ENCODE results near the gene EN1.

EN1 gene

DNA sequence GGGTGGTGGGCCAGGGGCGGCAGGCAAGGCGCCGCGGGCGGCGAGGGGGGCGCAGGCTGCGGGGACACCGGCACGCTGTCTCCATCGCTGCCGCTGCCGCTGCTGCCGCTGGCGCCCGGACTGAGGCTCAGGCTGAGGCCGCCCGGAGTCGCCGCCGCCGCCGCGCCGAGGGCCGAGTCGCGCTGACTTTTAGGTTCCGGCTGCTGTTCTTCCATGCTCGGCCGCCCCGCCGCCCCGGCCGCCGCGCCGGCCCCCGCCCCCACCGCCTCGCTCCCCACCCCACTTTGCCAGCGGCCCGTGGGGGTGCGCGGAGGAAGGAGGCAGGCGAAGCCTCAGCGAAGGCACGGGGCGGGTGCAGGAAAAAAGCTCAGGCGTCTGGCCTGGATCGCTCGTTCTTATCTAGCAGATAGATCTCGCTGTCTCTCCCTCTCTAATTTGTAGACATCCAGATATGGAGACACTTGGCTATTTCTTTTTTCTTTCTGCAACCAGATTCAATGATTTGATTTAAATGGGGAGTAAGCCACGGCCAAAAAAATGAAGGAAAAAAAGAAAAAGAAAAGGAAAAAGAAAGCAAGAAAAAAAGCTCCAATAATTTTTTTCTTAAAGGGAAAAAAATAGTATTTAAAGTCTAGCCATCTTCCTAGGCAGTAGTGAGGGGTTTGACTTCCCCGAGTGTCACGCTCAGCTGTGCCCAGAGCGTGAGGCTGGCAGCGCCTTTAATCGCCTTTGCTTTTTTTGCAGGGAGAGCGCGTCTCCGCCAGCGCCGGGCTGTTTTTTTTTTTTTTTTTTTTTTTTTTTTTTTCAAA lies at the start of gene EN1:
EN1 (minus strand) TSS at position 696 of the 809 bp plus-strand sequence; CDS start at position 215, 481 bp downstream.
- no peak for DNase-seq

GRCh38 chr2:118893100-118893499 lies 45.7 kb upstream of the EN1 start:
- no peak for DNase-seq

- DNase-seq = no peak
Observed at GRCh38 chr2:118889995-118890394, 42.5 kb upstream of the EN1 start.

DNA sequence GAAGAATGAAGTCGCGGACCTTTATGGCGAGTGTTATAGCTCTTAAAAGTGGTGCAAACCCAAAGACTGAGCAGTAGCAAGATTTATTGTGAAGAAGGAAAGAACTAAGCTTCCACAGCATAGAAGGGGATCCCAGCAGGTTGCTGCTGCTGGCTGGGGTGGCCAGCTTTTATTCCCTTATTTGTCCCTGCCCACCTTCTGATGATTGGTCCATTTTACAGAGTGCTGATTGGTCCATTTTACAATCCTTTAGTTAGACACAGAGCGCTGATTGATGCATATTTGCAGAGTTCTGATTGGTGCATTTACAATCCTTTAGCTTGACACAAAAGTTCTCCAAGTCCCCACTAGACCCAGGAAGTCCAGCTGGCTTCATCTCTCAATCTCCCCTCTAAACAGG lies 36.3 kb upstream of the EN1 start:
- DNase-seq = no peak

- DNase-seq = peak; percentile 70
Observed at GRCh38 chr2:118882693-118883336, 35.4 kb upstream of the EN1 start.

- peak; percentile 65 for DNase-seq
Observed at GRCh38 chr2:118881490-118882129, 34.2 kb upstream of the EN1 start.

GRCh38 chr2:118880501-118880900 lies 33.1 kb upstream of the EN1 start:
- DNase-seq = no peak

- no peak for DNase-seq
Observed at GRCh38 chr2:118878531-118879149, 31.2 kb upstream of the EN1 start.

DNA sequence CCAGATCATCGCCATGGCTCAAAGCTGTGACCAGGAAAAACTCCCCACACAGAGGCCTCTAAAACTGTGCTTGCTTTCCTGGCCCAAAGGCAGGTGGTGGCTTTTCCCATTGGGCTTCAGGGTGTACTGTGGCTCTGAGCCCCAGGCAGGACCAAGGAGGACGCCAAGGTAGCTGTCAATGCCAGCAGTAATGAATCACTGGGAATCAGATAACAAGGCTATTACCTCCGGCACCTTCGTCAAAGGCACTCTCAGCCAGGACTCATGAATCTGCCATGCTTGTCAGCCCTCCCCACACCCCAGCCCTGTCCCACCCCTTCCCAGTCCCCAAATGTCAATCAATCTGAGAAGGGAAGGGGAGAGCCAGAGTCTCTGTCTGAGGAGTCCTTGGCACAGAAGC lies 27.9 kb upstream of the EN1 start:
- no peak for DNase-seq

- DNase-seq = no peak
Observed at GRCh38 chr2:118874324-118874723, 26.9 kb upstream of the EN1 start.

GRCh38 chr2:118865106-118865505 lies 17.7 kb upstream of the EN1 start:
- DNase-seq = peak; percentile 32

DNA sequence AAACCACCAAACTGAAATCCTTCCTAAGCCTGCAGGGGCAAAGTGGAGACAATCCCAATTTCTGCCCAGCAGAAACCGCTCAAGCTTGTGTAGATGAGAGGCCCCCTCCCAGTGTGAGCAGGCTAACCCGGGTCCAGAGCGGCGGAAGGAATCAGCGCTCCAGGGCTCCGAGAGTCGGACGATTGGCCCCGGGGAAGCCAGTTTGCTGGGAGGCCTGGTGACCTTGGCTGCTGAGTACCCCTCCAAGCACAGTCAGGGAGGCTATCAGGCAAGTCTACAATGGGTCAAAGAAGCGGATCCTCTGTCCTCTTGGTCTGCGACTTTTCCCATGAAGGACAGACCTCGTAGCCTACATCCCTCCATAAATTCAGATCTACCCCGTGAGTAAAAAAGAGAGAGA lies 16.8 kb upstream of the EN1 start:
- no peak for DNase-seq

- DNase-seq = no peak
Observed at GRCh38 chr2:118861731-118862130, 14.3 kb upstream of the EN1 start.

DNA sequence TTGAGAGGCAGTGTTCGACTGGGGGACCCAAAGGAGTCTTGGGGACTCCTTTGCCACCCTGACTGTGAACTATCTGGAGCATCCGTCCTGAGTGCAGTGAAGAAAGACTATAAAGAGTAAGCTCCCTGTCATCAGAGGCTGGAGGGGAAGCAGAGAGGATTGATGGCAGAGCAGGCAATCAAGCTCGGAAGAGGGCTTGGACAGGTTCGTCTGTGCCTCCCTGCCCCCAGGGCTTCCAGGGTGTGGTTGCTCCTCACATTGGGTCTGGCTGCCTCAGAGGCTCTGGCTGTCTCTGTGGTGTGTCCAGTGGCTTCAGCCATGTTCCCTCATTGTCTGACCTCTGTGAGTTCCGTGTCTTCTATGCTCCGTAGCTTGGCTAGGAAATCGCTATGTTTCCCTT lies 13.8 kb upstream of the EN1 start:
- no peak for DNase-seq

DNA sequence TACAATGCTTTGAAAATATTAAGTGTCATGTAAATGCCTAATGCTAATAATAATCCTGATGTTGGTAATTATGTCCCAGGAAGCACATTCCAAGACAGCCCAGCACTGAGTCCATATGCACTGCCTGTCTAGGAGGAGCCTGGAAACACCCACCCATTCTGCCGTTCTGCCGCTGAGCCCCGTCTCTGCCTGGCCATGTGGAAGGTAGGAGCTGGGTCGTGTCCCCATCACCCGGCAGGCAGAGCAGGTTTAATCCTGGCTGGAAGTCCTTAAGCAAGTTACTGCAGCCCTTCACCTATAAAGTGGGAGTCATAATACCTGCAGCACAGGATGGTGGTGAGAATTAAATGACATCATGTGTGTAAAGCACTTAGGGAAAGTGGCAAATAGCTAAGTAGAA lies 13.1 kb upstream of the EN1 start:
- no peak for DNase-seq

DNA sequence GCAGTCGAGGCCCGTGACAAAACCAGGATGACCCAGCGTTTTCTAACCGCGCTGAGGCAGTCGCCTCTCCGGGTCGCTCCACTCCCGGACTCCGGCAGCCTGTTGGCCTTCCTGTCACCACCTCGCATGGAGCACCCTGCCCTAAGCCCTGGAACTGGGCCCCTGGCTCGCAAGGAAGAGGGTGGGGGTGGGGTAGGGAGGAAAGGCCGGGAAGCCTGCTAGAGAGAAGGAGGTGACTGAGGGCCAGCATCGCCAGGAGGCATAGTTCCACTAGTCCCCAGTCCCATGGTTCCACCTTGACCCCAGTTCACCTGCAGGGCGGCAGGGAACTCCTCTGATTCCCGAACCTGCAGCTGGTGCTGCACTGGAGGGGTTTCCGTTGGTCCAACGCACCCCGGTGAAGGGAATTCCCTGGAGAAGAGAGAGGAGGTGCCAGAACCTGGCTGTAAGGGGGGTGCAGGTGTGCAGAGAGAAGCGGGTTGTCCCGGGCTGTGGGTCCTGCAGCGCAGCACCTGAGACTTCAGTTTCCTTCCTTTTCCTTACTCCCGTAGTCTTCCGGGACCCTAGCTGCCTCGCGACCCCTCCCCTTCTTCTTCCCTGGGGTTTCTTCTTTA lies 11.8 kb upstream of the EN1 start:
- DNase-seq = no peak

DNA sequence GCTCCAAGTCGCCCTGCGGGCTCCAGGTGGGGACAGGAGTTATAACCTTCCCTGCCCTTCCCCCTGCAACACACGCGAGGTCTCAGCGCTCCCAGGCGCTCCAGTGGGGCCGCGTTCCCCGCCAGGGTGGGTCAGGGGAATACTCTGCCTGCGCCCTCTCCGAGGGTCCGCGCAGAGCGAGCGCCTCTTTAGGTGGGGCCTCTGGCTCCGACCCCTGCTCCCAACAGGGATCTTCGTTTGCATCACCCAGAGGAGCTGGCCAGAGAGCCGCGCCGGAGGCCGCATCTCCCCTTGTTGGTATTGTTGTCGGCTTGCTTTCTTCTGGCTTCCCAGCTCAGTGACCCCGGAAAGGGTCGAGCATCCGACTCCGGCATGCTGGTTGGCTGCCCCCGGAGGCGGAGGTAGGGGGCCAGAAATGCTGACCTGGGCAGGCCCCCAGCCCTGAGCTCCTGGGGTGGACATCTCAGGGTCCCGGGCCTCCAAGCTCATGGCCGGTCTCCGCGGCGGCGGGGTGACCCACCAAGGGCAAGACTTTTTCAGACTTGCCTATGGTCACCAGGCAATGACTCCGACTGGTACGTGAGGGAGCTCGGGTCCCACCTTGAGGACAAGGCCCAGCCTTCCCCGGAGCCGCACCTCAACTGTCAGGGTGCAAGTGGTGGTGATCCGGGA lies 11.2 kb upstream of the EN1 start:
- DNase-seq = no peak

DNA sequence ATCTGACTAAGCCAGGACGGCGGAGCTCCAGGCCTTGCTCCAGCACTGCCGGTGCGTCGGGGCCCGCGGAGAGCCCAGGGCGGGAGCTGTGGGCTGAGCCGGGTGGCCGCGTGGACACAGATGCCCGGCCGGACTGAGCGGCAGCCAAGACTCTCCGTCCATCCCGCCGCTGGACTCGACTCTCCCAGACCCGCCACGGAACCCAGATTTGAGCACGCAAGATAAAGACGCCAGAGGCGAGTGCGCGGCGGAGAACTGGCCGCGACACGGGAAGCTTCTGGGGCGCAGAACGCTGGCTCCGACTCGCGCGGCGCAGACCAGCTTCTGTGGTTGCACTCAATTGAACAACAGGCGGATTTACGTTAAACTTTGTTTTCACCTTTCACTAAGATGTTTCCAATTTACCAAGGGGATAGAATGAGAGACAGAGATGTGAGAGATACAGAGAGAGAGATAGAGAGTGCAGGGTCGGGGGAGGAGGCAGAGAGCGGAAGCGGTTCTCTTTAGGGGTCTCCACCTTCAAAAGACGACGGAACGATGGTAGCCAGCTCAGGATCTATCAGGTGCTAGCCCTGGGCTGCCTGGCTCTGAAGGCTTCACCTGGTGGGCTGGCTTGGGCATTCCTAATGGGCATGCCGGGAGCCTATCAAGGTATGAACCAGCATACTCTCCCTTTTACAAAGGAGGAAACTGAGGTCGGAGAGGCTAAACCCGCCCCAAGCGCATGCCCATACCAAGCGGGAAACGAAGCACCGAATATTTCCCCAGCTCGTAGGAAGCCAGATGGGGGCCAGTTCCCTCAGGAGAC lies 10.4 kb upstream of the EN1 start:
- DNase-seq = no peak

DNA sequence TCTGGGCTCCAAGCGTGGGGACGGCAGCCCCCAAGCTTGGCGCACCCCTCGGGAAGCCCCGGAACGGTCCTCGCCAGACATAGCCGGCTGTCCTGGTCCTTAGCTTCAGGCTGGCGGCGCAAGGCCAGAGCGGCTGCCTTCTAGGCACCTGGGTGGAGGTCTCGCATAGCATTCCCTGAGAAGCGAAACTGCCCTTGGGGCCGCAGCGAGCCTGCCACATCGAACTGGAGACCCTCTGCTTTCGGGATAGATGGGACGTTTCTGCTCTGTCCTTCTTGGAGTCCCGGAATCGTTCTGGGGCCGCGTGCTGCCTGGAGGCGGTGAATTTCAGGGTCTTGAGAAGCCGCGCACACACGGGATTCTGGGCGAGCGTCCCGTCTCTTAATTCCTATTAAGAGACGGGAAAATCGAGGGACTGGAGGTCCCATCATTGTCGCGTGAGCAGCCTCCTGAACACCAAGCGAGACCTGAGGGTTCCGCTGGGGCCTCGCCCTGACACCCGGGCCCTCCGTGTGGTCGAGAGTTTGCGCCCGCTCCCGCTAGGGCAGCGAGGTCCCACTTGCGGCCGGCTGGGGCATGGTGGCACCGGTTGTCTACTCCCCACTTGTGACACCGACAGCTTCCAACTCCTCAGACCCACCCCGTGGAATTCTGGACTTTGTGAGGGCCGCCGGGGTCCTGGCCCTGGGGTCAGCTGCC lies 9.7 kb upstream of the EN1 start:
- no peak for DNase-seq

DNA sequence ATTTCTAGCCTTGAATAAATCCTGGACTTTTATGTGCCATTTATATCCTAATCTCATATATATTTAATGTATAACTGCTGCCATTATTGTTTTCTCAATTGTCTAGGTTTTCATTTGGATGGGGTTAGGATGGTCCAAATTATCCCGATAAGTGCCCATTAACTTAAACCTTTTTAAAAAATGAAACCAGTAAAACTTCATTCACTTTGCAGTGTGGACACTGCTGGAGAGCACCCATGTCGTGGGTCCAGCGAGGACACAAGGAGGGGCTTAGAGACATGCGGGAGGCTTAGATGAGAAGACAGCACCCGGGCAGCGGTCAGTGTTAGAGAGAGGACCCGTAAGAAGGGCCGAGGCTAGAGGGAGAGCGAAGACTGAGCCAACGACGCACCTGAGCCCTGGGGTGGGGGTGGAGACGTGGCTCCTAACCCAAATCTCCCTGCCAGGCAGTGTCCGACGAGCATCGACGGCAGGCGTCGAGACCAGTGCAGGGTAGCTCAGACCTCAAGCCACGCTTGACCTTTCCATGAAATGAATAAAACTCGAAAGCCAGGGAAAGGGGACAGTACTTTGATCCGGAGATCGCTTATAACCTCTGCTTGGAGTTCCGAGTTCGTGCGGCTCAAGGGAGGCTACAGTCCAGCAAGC lies 9.0 kb upstream of the EN1 start:
- no peak for DNase-seq

All from CD4-positive, alpha-beta T cell treated with Interleukin-12 subunit alpha and Interleukin-12 subunit beta, for 1 hour (primary cell).